Spleen (tissue), 7 donors: ENCODE measurements around the gene NAALADL2.

Source experiments
- CTCF ChIP-seq, 11 experiments: fragments of 200-600 bp in 7 of 11; fragments of 450-650 bp in 4 of 11; sonication (generic) in 4 of 11; IDR thresholded peaks in 8 of 11; conservative IDR thresholded peaks in 3 of 11; 1 replicate in 7 of 11; 2 replicates in 4 of 11; pipeline versions ENCODE4 v1.4.0 to v1.8.0; 2016 to 2021; ENCODE audit warnings: antibody characterized with exemption in 11 of 11, inconsistent platforms in 4 of 11, mild to moderate bottlenecking in 1 of 11
- POLR2A ChIP-seq, 3 donors: fragments of 450-650 bp; IDR thresholded peaks; one replicate each; pipeline ENCODE4 v1.5.1; 2017; ENCODE audit warnings: antibody characterized with exemption in 3 of 3, mild to moderate bottlenecking in 1 of 3
- POLR2AphosphoS5 ChIP-seq, 3 donors: sonication (generic); formaldehyde crosslinking; IDR thresholded peaks; one replicate each; pipeline ENCODE4 v1.5.1; 2017; ENCODE audit warnings: antibody characterized with exemption in 3 of 3
- donor health status: DM: no; HTN: no; CAD: no; lungs with moderate emphysema.
- donor health status: DM: no; HTN: no; CAD: no.
- donor health status: DM: no; HTN: no; CAD: no.

- no peak for TF ChIP-seq CTCF (IDR thresholded peaks at IDR 0.05 in 8 of 11, conservative IDR thresholded peaks at IDR 0.05 in 3 of 11)
- no peak for TF ChIP-seq POLR2A (IDR thresholded peaks at IDR 0.05)
- no peak for TF ChIP-seq POLR2AphosphoS5 (IDR thresholded peaks at IDR 0.05)
Measured at GRCh38 chr3:175102161-175102560, 243.0 kb downstream of the NAALADL2 start.
